Mesenchymal stem cell (in vitro differentiated cells and primary cell): ENCODE results near the gene SUGP1.

Experiments
- DNase-seq: peaks from one replicate; pipeline ENCODE4 v3.0.0-alpha.2; 2013
- H2AFZ ChIP-seq: one replicate; pipeline ENCODE4 v1.6.1; 2013; ENCODE audit warnings: low read depth, mild to moderate bottlenecking, control low read depth, inconsistent platforms, low read length, moderate library complexity
- H2AK5ac ChIP-seq: 2 replicates; pipeline ENCODE4 v1.6.1; 2013; ENCODE audit warnings: low read length, moderate library complexity, mild to moderate bottlenecking, inconsistent platforms; ENCODE audit not compliant: severe bottlenecking
- H2BK120ac ChIP-seq: one replicate; pipeline ENCODE4 v1.6.1; 2013; ENCODE audit warnings: low read depth, mild to moderate bottlenecking, inconsistent platforms, low read length, moderate library complexity
- H2BK12ac ChIP-seq, 2 experiments: one replicate each; pipeline ENCODE4 v1.6.1; 2013; ENCODE audit warnings: inconsistent platforms in 2 of 2, low read length in 2 of 2, mild to moderate bottlenecking in 2 of 2, moderate library complexity in 2 of 2, control low read depth in 1 of 2
- H2BK15ac ChIP-seq: one replicate; pipeline ENCODE4 v1.6.1; 2013; ENCODE audit warnings: mild to moderate bottlenecking, low read depth, inconsistent platforms; ENCODE audit not compliant: poor library complexity, severe bottlenecking
- H2BK5ac ChIP-seq: 2 replicates; pipeline ENCODE4 v1.6.1; 2013; ENCODE audit warnings: low read depth, mild to moderate bottlenecking, low read length, control low read depth, inconsistent platforms; ENCODE audit not compliant: poor library complexity, severe bottlenecking
- H3K14ac ChIP-seq, 2 experiments: one replicate each; pipeline ENCODE4 v1.6.1; 2013; ENCODE audit warnings: inconsistent platforms in 2 of 2, low read length in 2 of 2, control low read depth in 1 of 2, mild to moderate bottlenecking in 1 of 2, moderate library complexity in 1 of 2
- H3K18ac ChIP-seq, 2 experiments: one replicate each; pipeline ENCODE4 v1.6.1; 2013; ENCODE audit warnings: inconsistent platforms in 2 of 2, low read length in 2 of 2, control low read depth in 1 of 2, low read depth in 1 of 2, mild to moderate bottlenecking in 1 of 2
- H3K23ac ChIP-seq, 2 experiments: one replicate each; pipeline ENCODE4 v1.6.1; 2013; ENCODE audit warnings: inconsistent platforms in 2 of 2, low read length in 2 of 2, mild to moderate bottlenecking in 2 of 2, moderate library complexity in 2 of 2, control low read depth in 1 of 2
- H3K27ac ChIP-seq: 2 replicates; pipeline ENCODE4 v1.5.1; 2013; ENCODE audit warnings: mild to moderate bottlenecking, moderate library complexity, low read length, control low read depth, inconsistent platforms; ENCODE audit not compliant: poor library complexity, severe bottlenecking
- H3K27me3 ChIP-seq, 2 experiments: 2 replicates each; pipeline versions ENCODE4 v1.6.1 to v1.7.0; 2013; ENCODE audit warnings: low read length in 2 of 2, mild to moderate bottlenecking in 2 of 2, moderate library complexity in 2 of 2, control low read depth in 1 of 2, inconsistent platforms in 1 of 2; ENCODE audit not compliant: control insufficient read depth in 1 of 2, insufficient read depth in 1 of 2
- H3K36me3 ChIP-seq, 2 experiments: 2 replicates each; pipeline versions ENCODE4 v1.6.1 to v1.7.0; 2013; ENCODE audit warnings: low read length in 2 of 2, control low read depth in 1 of 2, inconsistent platforms in 1 of 2, low read depth in 1 of 2, mild to moderate bottlenecking in 1 of 2; ENCODE audit not compliant: insufficient read depth in 2 of 2, control insufficient read depth in 1 of 2
- H3K4ac ChIP-seq, 2 experiments: one replicate each; pipeline ENCODE4 v1.6.1; 2013; ENCODE audit warnings: inconsistent platforms in 2 of 2, low read length in 2 of 2, mild to moderate bottlenecking in 2 of 2, moderate library complexity in 2 of 2, control low read depth in 1 of 2, low read depth in 1 of 2
- H3K4me1 ChIP-seq: 2 replicates; pipeline ENCODE4 v1.6.1; 2013; ENCODE audit warnings: low read depth, low read length, control low read depth; ENCODE audit not compliant: control insufficient read depth, insufficient read depth
- H3K4me2 ChIP-seq: 2 replicates; pipeline ENCODE4 v1.6.1; 2013; ENCODE audit warnings: low read length, mild to moderate bottlenecking, inconsistent platforms; ENCODE audit not compliant: poor library complexity, severe bottlenecking
- H3K4me3 ChIP-seq, 2 experiments: 2 replicates each; pipeline versions ENCODE4 v1.5.1 to v1.7.0; 2013; ENCODE audit warnings: low read length in 2 of 2, mild to moderate bottlenecking in 2 of 2, control low read depth in 1 of 2, low read depth in 1 of 2; ENCODE audit not compliant: insufficient read depth in 1 of 2
- H3K79me1 ChIP-seq: replicated peaks from 2 replicates; pipeline ENCODE4 v1.6.1; 2013; ENCODE audit warnings: mild to moderate bottlenecking, control low read depth, low read length, inconsistent platforms; ENCODE audit not compliant: poor library complexity, severe bottlenecking
- H3K9ac ChIP-seq: 2 replicates; pipeline ENCODE4 v1.7.0; 2013; ENCODE audit warnings: mild to moderate bottlenecking, low read length, moderate library complexity
- H3K9me3 ChIP-seq: 2 replicates; pipeline ENCODE4 v1.7.0; 2013; ENCODE audit warnings: mild to moderate bottlenecking, low read length; ENCODE audit not compliant: control insufficient read depth
- H4K8ac ChIP-seq: one replicate; pipeline ENCODE4 v1.6.1; 2013; ENCODE audit warnings: inconsistent platforms, mild to moderate bottlenecking, low read length, moderate library complexity
- H4K91ac ChIP-seq: one replicate; pipeline ENCODE4 v1.6.1; 2013; ENCODE audit warnings: mild to moderate bottlenecking, low read length, inconsistent platforms
- WGBS: methylation state at CpG from one replicate; pipeline ENCODE4 v1.1.7; 2013; ENCODE audit warnings: mixed read lengths; 5-methylcytosine and 5-hydroxymethylcytosine counted together

The SUGP1 gene

GRCh38 chr19:19279853-19280252 is 40.5 kb downstream of the SUGP1 start:
- H2BK15ac ChIP-seq = no peak overlapping the region
- peaks cover 5% of the 10 kb centered on the region for H3K79me1 ChIP-seq
- H3K27me3 ChIP-seq = no peaks in the 10 kb centered on the region
- no peak overlapping the region for H3K4me2 ChIP-seq
- H3K4me3 ChIP-seq = no peak overlapping the region
- H4K91ac ChIP-seq = no peak overlapping the region
- H3K4ac ChIP-seq = no peak overlapping the region
- no peak overlapping the region for H2AK5ac ChIP-seq
- no peak overlapping the region for H3K18ac ChIP-seq
- H3K14ac ChIP-seq = no peak overlapping the region
- no peak for DNase-seq
- no peak overlapping the region for H3K9ac ChIP-seq
- no peak overlapping the region for H2BK12ac ChIP-seq
- H4K8ac ChIP-seq = no peak overlapping the region
- H3K36me3 ChIP-seq = peaks cover 64 to 71% of the 10 kb centered on the region in 2 experiments
- H3K9me3 ChIP-seq = no peaks in the 10 kb centered on the region
- H3K23ac ChIP-seq = no peak overlapping the region
- no peak overlapping the region for H3K27ac ChIP-seq
- WGBS = 93% methylated on average over 16 of the region's 16 CpGs
- H3K4me1 ChIP-seq = peaks cover 46% of the 10 kb centered on the region
- H2AFZ ChIP-seq = no peak overlapping the region
- H2BK120ac ChIP-seq = no peak overlapping the region
- H2BK5ac ChIP-seq = no peak overlapping the region

GRCh38 chr19:19279062-19279612 is 41.2 kb downstream of the SUGP1 start:
- H3K27ac ChIP-seq = peak overlapping the region; percentile 38
- no peak overlapping the region for H3K9ac ChIP-seq
- DNase-seq = no peak
- H3K79me1 ChIP-seq = peaks cover 5% of the 10 kb centered on the region
- no peaks in the 10 kb centered on the region for H3K27me3 ChIP-seq
- no peak overlapping the region for H2BK5ac ChIP-seq
- H3K4me2 ChIP-seq = no peak overlapping the region
- no peak overlapping the region for H2BK12ac ChIP-seq
- H2BK120ac ChIP-seq = no peak overlapping the region
- peaks cover 47% of the 10 kb centered on the region for H3K4me1 ChIP-seq
- H2AFZ ChIP-seq = no peak overlapping the region
- H3K23ac ChIP-seq = no peak overlapping the region
- no peak overlapping the region for H4K8ac ChIP-seq
- H3K36me3 ChIP-seq = peaks cover 66 to 70% of the 10 kb centered on the region in 2 experiments
- no peak overlapping the region for H2AK5ac ChIP-seq
- 94% methylated on average over 19 of the region's 19 CpGs for WGBS
- H3K4me3 ChIP-seq = no peak overlapping the region
- H4K91ac ChIP-seq = no peak overlapping the region
- H3K4ac ChIP-seq = no peak overlapping the region
- H3K18ac ChIP-seq = no peak overlapping the region
- H2BK15ac ChIP-seq = no peak overlapping the region
- H3K9me3 ChIP-seq = no peaks in the 10 kb centered on the region
- H3K14ac ChIP-seq = no peak overlapping the region

GRCh38 chr19:19278315-19278714 is 42.0 kb downstream of the SUGP1 start:
- Histone ChIP-seq H4K91ac (no peak overlapping the region), H2BK5ac (no peak overlapping the region), H3K79me1 (peaks cover 5% of the 10 kb centered on the region), H4K8ac (no peak overlapping the region), H2BK12ac (no peak overlapping the region), H2BK15ac (no peak overlapping the region), H3K4me1 (peaks cover 48% of the 10 kb centered on the region), H3K14ac (no peak overlapping the region), H3K9me3 (no peaks in the 10 kb centered on the region), H3K4me2 (no peak overlapping the region), H2AK5ac (peak overlapping the region; percentile 38), H3K9ac (no peak overlapping the region), H2BK120ac (no peak overlapping the region), H3K23ac (no peak overlapping the region), H3K4ac (no peak overlapping the region), H3K27ac (peak overlapping the region; percentile 38), H3K36me3 (peaks cover 62 to 70% of the 10 kb centered on the region in 2 experiments), H2AFZ (no peak overlapping the region), H3K18ac (no peak overlapping the region), H3K4me3 (no peak overlapping the region), H3K27me3 (peaks cover 0 to 6% of the 10 kb centered on the region in 2 experiments)
- DNase-seq = no peak
- WGBS = 94% methylated on average over 7 of the region's 7 CpGs

- Histone ChIP-seq H3K27me3 (peaks cover 0 to 17% of the 10 kb centered on the region in 2 experiments), H2BK120ac (no peak overlapping the region), H3K27ac (peak overlapping the region; percentile 81), H3K4me2 (no peak overlapping the region), H2AFZ (no peak overlapping the region), H2BK5ac (no peak overlapping the region), H2AK5ac (peak overlapping the region; percentile 0), H4K8ac (peak overlapping the region; percentile 33), H3K9ac (no peak overlapping the region), H3K18ac (peak overlapping the region in 1 of 2 experiments; percentile 82), H3K14ac (no peak overlapping the region), H3K4me3 (no peak overlapping the region), H3K9me3 (no peaks in the 10 kb centered on the region), H3K4ac (no peak overlapping the region), H2BK15ac (no peak overlapping the region), H3K23ac (no peak overlapping the region), H3K79me1 (peaks cover 6% of the 10 kb centered on the region), H3K36me3 (peaks cover 59 to 67% of the 10 kb centered on the region in 2 experiments), H3K4me1 (peaks cover 58% of the 10 kb centered on the region), H4K91ac (peak overlapping the region; percentile 22), H2BK12ac (no peak overlapping the region)
- WGBS = 96% methylated on average over 19 of the region's 20 CpGs
- no peak for DNase-seq
These were observed 43.5 kb downstream of the SUGP1 start for GRCh38 chr19:19276851-19277250.
